OCI-LY1 (cell line): Measurements from ENCODE around the gene RUNX1.

Source experiments
- H2AFZ ChIP-seq: fragments of 200-600 bp; sonication (generic), shearing (Covaris generic); 2 replicates; pipeline ENCODE4 v1.6.0; 2014; ENCODE audit warnings: antibody characterized with exemption, mild to moderate bottlenecking, low read length
- H3F3A ChIP-seq: fragments of 200-600 bp; sonication (generic), shearing (Covaris generic); 2 replicates; pipeline ENCODE4 v1.6.0; 2014; ENCODE audit warnings: mild to moderate bottlenecking, antibody characterized with exemption, low read length, moderate library complexity; ENCODE audit not compliant: insufficient read depth
- H3K27ac ChIP-seq: fragments of 200-600 bp; sonication (generic); 2 replicates; pipeline ENCODE4 v1.5.1; 2014; ENCODE audit warnings: low read length, mixed run types, mild to moderate bottlenecking, low read depth; ENCODE audit not compliant: poor library complexity, severe bottlenecking
- H3K27me3 ChIP-seq: fragments of 200-600 bp; sonication (generic); 2 replicates; pipeline ENCODE4 v1.6.0; 2014; ENCODE audit warnings: antibody characterized with exemption, mild to moderate bottlenecking, low read length, moderate library complexity; ENCODE audit not compliant: insufficient read depth
- H3K36me3 ChIP-seq: fragments of 200-600 bp; sonication (generic); 2 replicates; pipeline ENCODE4 v1.6.1; 2014; ENCODE audit warnings: mild to moderate bottlenecking, antibody characterized with exemption, low read length, moderate library complexity, mixed read lengths; ENCODE audit not compliant: insufficient read depth
- H3K4me1 ChIP-seq: fragments of 200-600 bp; sonication (generic); 2 replicates; pipeline ENCODE4 v1.5.1; 2014; ENCODE audit warnings: mild to moderate bottlenecking, low read length, moderate library complexity; ENCODE audit not compliant: insufficient read depth, severe bottlenecking
- H3K4me2 ChIP-seq: fragments of 200-600 bp; sonication (generic), shearing (Covaris generic); 2 replicates; pipeline ENCODE4 v1.6.1; 2014; ENCODE audit warnings: low read length
- H3K4me3 ChIP-seq: fragments of 200-600 bp; sonication (generic); 2 replicates; pipeline ENCODE4 v1.5.1; 2014; ENCODE audit warnings: low read length, low read depth, mild to moderate bottlenecking, mixed read lengths; ENCODE audit not compliant: poor library complexity, severe bottlenecking
- H3K79me2 ChIP-seq: fragments of 200-600 bp; shearing (Covaris generic); 2 replicates; pipeline ENCODE4 v1.6.1; 2016; ENCODE audit warnings: mixed run types, low read length, mixed read lengths; ENCODE audit not compliant: insufficient read depth
- H3K9ac ChIP-seq: fragments of 200-600 bp; sonication (generic), shearing (Covaris generic); 2 replicates; pipeline ENCODE4 v1.6.1; 2014; ENCODE audit warnings: mild to moderate bottlenecking, low read length, mixed read lengths
- H3K9me2 ChIP-seq: fragments of 200-600 bp; sonication (generic), shearing (Covaris generic); 2 replicates; pipeline ENCODE4 v1.6.1; 2014; ENCODE audit warnings: low read depth, mild to moderate bottlenecking, low read length, mixed read lengths
- H3K9me3 ChIP-seq: fragments of 200-600 bp; shearing (Covaris generic); 2 replicates; pipeline ENCODE4 v1.6.1; 2014; ENCODE audit warnings: low read length, mixed read lengths
- H4K20me1 ChIP-seq: fragments of 200-600 bp; sonication (generic), shearing (Covaris generic); 2 replicates; pipeline ENCODE4 v1.6.0; 2016; ENCODE audit warnings: mild to moderate bottlenecking, low read length; ENCODE audit not compliant: insufficient read depth
- CTCF ChIP-seq: fragments of 200-600 bp; sonication (generic), shearing (Covaris generic); IDR thresholded peaks from 2 replicates; pipeline ENCODE4 v1.5.1; 2017; ENCODE audit warnings: mild to moderate bottlenecking, antibody characterized with exemption, low read length, moderate library complexity, mixed read lengths
- EZH2 ChIP-seq: fragments of 200-600 bp; sonication (generic), shearing (Covaris generic); IDR thresholded peaks from 2 replicates; pipeline ENCODE4 v1.8.0; 2017; ENCODE audit warnings: borderline replicate concordance, mixed run types, mild to moderate bottlenecking, antibody characterized with exemption, low read length, moderate library complexity, mixed read lengths

Gene RUNX1

GRCh38 chr21:35002879-35003722, 46.0 kb downstream of the RUNX1 start:
- H3F3A ChIP-seq, result no peaks in the 10 kb centered on the region
- H3K4me3 ChIP-seq, result no peak overlapping the region
- no peak overlapping the region for H3K27ac ChIP-seq
- H3K27me3 ChIP-seq, result no peaks in the 10 kb centered on the region
- no peaks in the 10 kb centered on the region for H3K9me3 ChIP-seq
- no peak overlapping the region for H3K9ac ChIP-seq
- H3K4me1 ChIP-seq, result no peaks in the 10 kb centered on the region
- TF ChIP-seq EZH2 (no peak), CTCF (no peak)
- no peaks in the 10 kb centered on the region for H4K20me1 ChIP-seq
- no peak overlapping the region for H3K4me2 ChIP-seq
- H3K9me2 ChIP-seq, result no peaks in the 10 kb centered on the region
- H2AFZ ChIP-seq, result no peak overlapping the region
- peaks cover 36% of the 10 kb centered on the region for H3K79me2 ChIP-seq
- peaks cover 15% of the 10 kb centered on the region; the same call in 1 of the 2 replicates for H3K36me3 ChIP-seq

GRCh38 chr21:34999397-34999941, 49.6 kb downstream of the RUNX1 start:
- Histone ChIP-seq H3F3A (no peaks in the 10 kb centered on the region), H3K9ac (no peak overlapping the region), H3K4me1 (no peaks in the 10 kb centered on the region), H3K9me3 (no peaks in the 10 kb centered on the region), H3K27ac (no peak overlapping the region), H3K79me2 (peaks cover 43% of the 10 kb centered on the region), H3K4me3 (no peak overlapping the region), H3K4me2 (no peak overlapping the region), H2AFZ (no peak overlapping the region), H4K20me1 (no peaks in the 10 kb centered on the region), H3K9me2 (no peaks in the 10 kb centered on the region), H3K36me3 (peaks cover 23% of the 10 kb centered on the region; the same call in 1 of the 2 replicates), H3K27me3 (no peaks in the 10 kb centered on the region)
- TF ChIP-seq CTCF, result no peak

DNA sequence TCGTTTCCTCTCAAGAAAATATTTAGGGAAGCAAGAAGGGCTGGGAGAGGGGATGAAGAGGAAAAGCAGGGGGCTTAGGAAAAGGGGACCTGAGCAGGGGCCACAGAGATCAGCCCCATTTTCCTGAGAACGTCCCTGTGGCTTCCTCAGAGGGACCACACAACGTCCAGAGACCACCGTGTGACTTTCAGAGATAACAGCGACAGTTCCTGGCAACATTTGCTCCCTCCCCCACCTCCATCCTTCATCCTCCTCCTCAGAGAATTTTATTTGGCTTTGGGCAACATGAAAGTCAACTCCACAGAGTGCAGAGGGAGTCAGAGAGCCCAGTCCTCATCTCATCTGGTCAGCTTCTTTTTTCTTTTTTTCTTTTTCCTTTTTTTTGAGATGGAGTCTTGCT, 50.9 kb downstream of the RUNX1 start:
- no peak overlapping the region for H2AFZ ChIP-seq
- H3K27ac ChIP-seq, result no peak overlapping the region
- no peak overlapping the region for H3K4me3 ChIP-seq
- no peaks in the 10 kb centered on the region for H3K9me3 ChIP-seq
- no peaks in the 10 kb centered on the region for H3K9me2 ChIP-seq
- H3K9ac ChIP-seq, result no peak overlapping the region
- no peaks in the 10 kb centered on the region for H3K27me3 ChIP-seq
- H3K4me2 ChIP-seq, result no peak overlapping the region
- peaks cover 17% of the 10 kb centered on the region; the same call in 1 of the 2 replicates for H3K36me3 ChIP-seq
- H3F3A ChIP-seq, result no peaks in the 10 kb centered on the region
- H3K4me1 ChIP-seq, result no peaks in the 10 kb centered on the region
- no peaks in the 10 kb centered on the region for H4K20me1 ChIP-seq
- H3K79me2 ChIP-seq, result peaks cover 37% of the 10 kb centered on the region
- no peak for TF ChIP-seq EZH2
- TF ChIP-seq CTCF, result no peak
